HepG2 (cell line): ENCODE results near the gene HAUS5. TPM values are rescaled to one million over a fixed set of nuclear protein-coding genes. Genes with fewer than 3 reads are reported as not detected.

Experiments used
- ATAC-seq: fragments of 200-7000 bp; cut with Tn5 transposase; 3 replicates; pipeline ENCODE4 v1.9.1; 2020; ENCODE audit warnings: mild to moderate bottlenecking, moderate library complexity
- BruUV-seq: library from RNA; stranded (reverse); fragments of 400-500 nt; replicated peaks from 2 replicates; lab custom pipeline; 2021; lab: Mats Ljungman, UMichigan
- CTCF ChIA-PET: fragments of 300-600 bp; formaldehyde crosslinking; extraction: SDS; loops from one replicate; lab custom pipeline; 2021; ENCODE audit warnings: low total read pairs, inconsistent platforms, low intra/inter-chr PET ratio; lab: Yijun Ruan, JAX
- POLR2A ChIA-PET: fragments of 350-600 bp; sonication (Branson Sonifier 250); formaldehyde crosslinking; loops from one replicate; lab custom pipeline; 2020; ENCODE audit warnings: antibody characterized with exemption, inconsistent platforms; lab: Yijun Ruan, JAX
- DNase-seq: peaks from one replicate; pipeline ENCODE4 v3.0.0-alpha.2; 2015; ENCODE audit warnings: low spot score
- FAIRE-seq: peaks from 3 replicates; lab custom pipeline; 2011; peaks lifted over from hg19 to GRCh38; lab: Jason Lieb, UNC
- H2AFZ ChIP-seq: one replicate; pipeline ENCODE4 v1.6.1; 2011; ENCODE audit warnings: low read length, inconsistent platforms
- H3K27ac ChIP-seq: fragments of 300-600 bp; 3 replicates; pipeline ENCODE4 v1.8.0; 2011; ENCODE audit warnings: mixed run types, mild to moderate bottlenecking, mixed read lengths, low read length, inconsistent platforms; ENCODE audit not compliant: insufficient read depth; ENCODE audit errors: extremely low read length
- H3K27me3 ChIP-seq, 2 experiments: fragments of 200-600 bp in 1 of 2; 2 replicates in 1 of 2; 3 replicates in 1 of 2; pipeline versions ENCODE4 v1.6.0 to v1.8.0; 2011; ENCODE audit warnings: low read length in 2 of 2, mild to moderate bottlenecking in 2 of 2, moderate library complexity in 2 of 2, inconsistent platforms in 1 of 2; ENCODE audit not compliant: insufficient read depth in 2 of 2, control insufficient read depth in 1 of 2
- H3K36me3 ChIP-seq, 2 experiments: fragments of 200-600 bp in 1 of 2; replicated peaks in 1 of 2; 2 replicates in 1 of 2; 3 replicates in 1 of 2; pipeline versions ENCODE4 v1.5.1 to v1.8.0; 2011; ENCODE audit warnings: low read length in 2 of 2, inconsistent platforms in 1 of 2; ENCODE audit not compliant: insufficient read depth in 2 of 2, control insufficient read depth in 1 of 2
- H3K4me1 ChIP-seq: 2 replicates; pipeline ENCODE4 v1.5.1; 2012; ENCODE audit warnings: low read length, inconsistent platforms; ENCODE audit not compliant: insufficient read depth
- H3K4me2 ChIP-seq: 2 replicates; pipeline ENCODE4 v1.6.0; 2011; ENCODE audit warnings: low read depth, low read length, inconsistent platforms
- H3K4me3 ChIP-seq, 3 experiments: fragments of 200-600 bp in 1 of 3; sonication (generic), shearing (Covaris generic) in 1 of 3; replicated peaks in 1 of 3; 2 replicates each; pipeline ENCODE4 v1.5.1; 2011 to 2016; ENCODE audit warnings: low read length in 3 of 3, inconsistent platforms in 2 of 3, low read depth in 2 of 3, mild to moderate bottlenecking in 2 of 3, control low read depth in 1 of 3, mixed read lengths in 1 of 3; ENCODE audit not compliant: insufficient read depth in 1 of 3
- H3K79me2 ChIP-seq: one replicate; pipeline ENCODE4 v1.6.1; 2011; ENCODE audit warnings: low read length, inconsistent platforms; ENCODE audit not compliant: insufficient read depth
- H3K9ac ChIP-seq: 2 replicates; pipeline ENCODE4 v1.6.0; 2011; ENCODE audit warnings: mild to moderate bottlenecking, low read depth, low read length, inconsistent platforms; ENCODE audit not compliant: insufficient read depth
- H3K9me3 ChIP-seq: 2 replicates; pipeline ENCODE4 v1.5.1; 2012; ENCODE audit warnings: mild to moderate bottlenecking, low read length
- H4K20me1 ChIP-seq: 2 replicates; pipeline ENCODE4 v1.6.0; 2011; ENCODE audit warnings: inconsistent platforms, mild to moderate bottlenecking, low read length, moderate library complexity; ENCODE audit not compliant: insufficient read depth
- FOXO1 ChIP-seq: sonication (generic); formaldehyde crosslinking; IDR thresholded peaks from 2 replicates; pipeline ENCODE4 v1.4.0; 2020; ENCODE audit warnings: missing genetic modification reagents
- GPN1 ChIP-seq: sonication (generic); formaldehyde crosslinking; IDR thresholded peaks from 2 replicates; pipeline ENCODE4 v1.5.1; 2020; ENCODE audit warnings: missing genetic modification reagents, borderline replicate concordance
- JUN ChIP-seq: sonication (generic); formaldehyde crosslinking; IDR thresholded peaks from 2 replicates; pipeline ENCODE4 v1.4.0; 2020; ENCODE audit warnings: mild to moderate bottlenecking, missing genetic modification reagents
- NFYB ChIP-seq: sonication (generic); formaldehyde crosslinking; IDR thresholded peaks from 2 replicates; pipeline ENCODE4 v1.4.0; 2020; ENCODE audit warnings: missing genetic modification reagents
- SUZ12 ChIP-seq: fragments of 150-350 bp; IDR thresholded peaks from 2 replicates; pipeline ENCODE4 v1.6.1; 2014; ENCODE audit warnings: low read depth, low read length
- ZFP36L1 ChIP-seq: sonication (generic); formaldehyde crosslinking; IDR thresholded peaks from 2 replicates; pipeline ENCODE4 v1.8.0; 2022; ENCODE audit warnings: mild to moderate bottlenecking, missing genetic modification reagents, moderate library complexity
- ZNF24 ChIP-seq: fragments of 450-650 bp; IDR thresholded peaks from 2 replicates; pipeline ENCODE4 v1.6.1; 2017; ENCODE audit warnings: antibody characterized with exemption, mild to moderate bottlenecking
- ZNF841 ChIP-seq: sonication (generic); formaldehyde crosslinking; IDR thresholded peaks from 2 replicates; pipeline ENCODE4 v1.8.1; 2023; ENCODE audit warnings: missing genetic modification reagents, borderline replicate concordance
- WGBS: methylation state at CpG from one replicate; pipeline ENCODE4 v1.1.6; 2017; ENCODE audit warnings: low lambda C conversion rate; 5-methylcytosine and 5-hydroxymethylcytosine counted together
- in situ Hi-C: cut with HindIII; loops from 2 replicates; pipeline ENCODE4 v1.10.0; 2017; ENCODE audit warnings: low pct_unique_long_range_greater_than_20kb; ENCODE audit not compliant: extremely low pct_ligation_motif_present
- intact Hi-C: fragments of 100-400 bp; cut with micrococcal nuclease; formaldehyde crosslinking; loops from one replicate; pipeline ENCODE4 v1.10.0; 2022; ENCODE audit not compliant: unreplicated experiment
- polyA plus RNA-seq, 8 experiments: library from polyadenylated mRNA; depleted of rRNA in 3 of 8; stranded (reverse) in 7 of 8; unstranded in 1 of 8; fragments of >200 nt; fragmentation: Illumina TruSeq in 4 of 8; extraction: Trizol in 4 of 8; gene quantifications; 2 replicates each; pipeline versions ENCODE4 v1.2.1 to v1.2.3, GENCODE V29; 2011 to 2016; ENCODE audit warnings: low read depth in 4 of 8, missing spikeins in 1 of 8, mixed read lengths in 1 of 8; ENCODE audit not compliant: insufficient read depth in 1 of 8
- total RNA-seq, 5 experiments: library from RNA; depleted of rRNA; stranded (reverse); fragments of >200 nt; fragmentation: Illumina TruSeq; extraction: Trizol; gene quantifications; 2 replicates each; pipeline ENCODE4 v1.2.3, GENCODE V29; 2016; ENCODE audit warnings: low read depth in 1 of 5
- TF ChIP-seq, protein P1 (sequence below): IDR thresholded peaks from 2 replicates; pipeline ENCODE4 v1.6.1; 2012; ENCODE audit warnings: low read length, improper control_type of control experiment
- TF ChIP-seq, protein P2 (sequence below): sonication (generic); formaldehyde crosslinking; IDR thresholded peaks from 2 replicates; pipeline ENCODE4 v1.4.0; 2020; ENCODE audit warnings: mild to moderate bottlenecking, missing genetic modification reagents, borderline replicate concordance
- TF ChIP-seq, protein P3 (sequence below): sonication (generic); formaldehyde crosslinking; IDR thresholded peaks from 2 replicates; pipeline ENCODE4 v1.4.0; 2020; ENCODE audit warnings: missing genetic modification reagents
- TF ChIP-seq, protein P4 (sequence below): IDR thresholded peaks from 2 replicates; pipeline ENCODE4 v1.6.1; 2016; ENCODE audit warnings: mild to moderate bottlenecking
- TF ChIP-seq, protein P5 (sequence below): sonication (generic); formaldehyde crosslinking; IDR thresholded peaks from 2 replicates; pipeline ENCODE4 v1.5.1; 2020; ENCODE audit warnings: missing genetic modification reagents, mild to moderate bottlenecking, borderline replicate concordance

HAUS5 gene
- total and polyA plus RNA-seq, 2 of the 13 experiments (the other 11 are each of a cell fraction or from before 2014, with no cell fraction given), result 10.3 to 17.7 TPM

DNA sequence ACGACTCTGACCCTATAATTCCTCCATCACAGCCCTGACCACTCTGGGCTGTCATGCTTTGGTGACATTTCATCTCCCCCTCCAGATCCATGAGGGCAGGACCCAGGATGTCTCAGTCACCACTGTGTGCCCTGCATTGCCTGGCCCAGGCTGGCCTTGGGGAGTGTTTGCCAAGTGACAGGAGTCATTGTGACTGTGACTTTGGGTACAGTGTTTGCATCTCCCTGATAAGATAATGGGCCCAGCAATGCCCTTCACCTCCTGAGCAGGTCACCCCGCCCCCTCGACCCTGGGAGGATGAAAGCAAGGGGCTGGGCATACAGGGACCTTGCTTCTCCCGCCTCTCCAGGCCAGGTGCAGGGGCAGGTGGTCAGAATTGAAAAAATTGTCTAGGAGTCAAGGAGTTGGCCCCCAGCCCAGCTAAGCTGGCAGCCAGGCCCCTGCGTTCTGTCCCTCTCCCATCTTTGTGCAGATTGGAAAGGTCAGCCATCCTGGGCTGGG lies 43.2 kb upstream of the HAUS5 start:
- Histone ChIP-seq H3K27me3 (no peaks in the 10 kb centered on the region), H3K36me3 (no peaks in the 10 kb centered on the region), H3K79me2 (no peaks in the 10 kb centered on the region), H3K4me3 (no peak overlapping the region), H3K27ac (peak overlapping the region; percentile 5), H3K4me1 (peaks cover 55% of the 10 kb centered on the region), H3K9me3 (no peaks in the 10 kb centered on the region), H2AFZ (no peak overlapping the region), H3K4me2 (peak overlapping the region; percentile 28), H4K20me1 (no peaks in the 10 kb centered on the region), H3K9ac (no peak overlapping the region)
- intact Hi-C loops, result no loop called here
- CTCF ChIA-PET, result no interaction called here
- peak; percentile 91 for DNase-seq
- peak; percentile 87 for FAIRE-seq
- in situ Hi-C loops, result no loop called here
- peak; percentile 91 for ATAC-seq
- BruUV-seq, result no TSS peak
- WGBS, result 3% methylated on average over 4 of the region's 5 CpGs
- POLR2A ChIA-PET, result no interaction called here
- TF ChIP-seq JUN (0 out of 2 replicates have a peak, but pooled peaks have one; percentile 29), NFYB (no peak), ZNF841 (CRISPR knock-in tag) (no peak), ZFP36L1 (CRISPR knock-in tag) (no peak), SUZ12 (no peak), GPN1 (CRISPR knock-in tag) (no peak), ZNF24 (no peak), FOXO1 (CRISPR knock-in tag) (peak; percentile 85)
- TF ChIP-seq, protein P1, sequence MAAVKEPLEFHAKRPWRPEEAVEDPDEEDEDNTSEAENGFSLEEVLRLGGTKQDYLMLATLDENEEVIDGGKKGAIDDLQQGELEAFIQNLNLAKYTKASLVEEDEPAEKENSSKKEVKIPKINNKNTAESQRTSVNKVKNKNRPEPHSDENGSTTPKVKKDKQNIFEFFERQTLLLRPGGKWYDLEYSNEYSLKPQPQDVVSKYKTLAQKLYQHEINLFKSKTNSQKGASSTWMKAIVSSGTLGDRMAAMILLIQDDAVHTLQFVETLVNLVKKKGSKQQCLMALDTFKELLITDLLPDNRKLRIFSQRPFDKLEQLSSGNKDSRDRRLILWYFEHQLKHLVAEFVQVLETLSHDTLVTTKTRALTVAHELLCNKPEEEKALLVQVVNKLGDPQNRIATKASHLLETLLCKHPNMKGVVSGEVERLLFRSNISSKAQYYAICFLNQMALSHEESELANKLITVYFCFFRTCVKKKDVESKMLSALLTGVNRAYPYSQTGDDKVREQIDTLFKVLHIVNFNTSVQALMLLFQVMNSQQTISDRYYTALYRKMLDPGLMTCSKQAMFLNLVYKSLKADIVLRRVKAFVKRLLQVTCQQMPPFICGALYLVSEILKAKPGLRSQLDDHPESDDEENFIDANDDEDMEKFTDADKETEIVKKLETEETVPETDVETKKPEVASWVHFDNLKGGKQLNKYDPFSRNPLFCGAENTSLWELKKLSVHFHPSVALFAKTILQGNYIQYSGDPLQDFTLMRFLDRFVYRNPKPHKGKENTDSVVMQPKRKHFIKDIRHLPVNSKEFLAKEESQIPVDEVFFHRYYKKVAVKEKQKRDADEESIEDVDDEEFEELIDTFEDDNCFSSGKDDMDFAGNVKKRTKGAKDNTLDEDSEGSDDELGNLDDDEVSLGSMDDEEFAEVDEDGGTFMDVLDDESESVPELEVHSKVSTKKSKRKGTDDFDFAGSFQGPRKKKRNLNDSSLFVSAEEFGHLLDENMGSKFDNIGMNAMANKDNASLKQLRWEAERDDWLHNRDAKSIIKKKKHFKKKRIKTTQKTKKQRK, result no peak
- TF ChIP-seq, protein P2, sequence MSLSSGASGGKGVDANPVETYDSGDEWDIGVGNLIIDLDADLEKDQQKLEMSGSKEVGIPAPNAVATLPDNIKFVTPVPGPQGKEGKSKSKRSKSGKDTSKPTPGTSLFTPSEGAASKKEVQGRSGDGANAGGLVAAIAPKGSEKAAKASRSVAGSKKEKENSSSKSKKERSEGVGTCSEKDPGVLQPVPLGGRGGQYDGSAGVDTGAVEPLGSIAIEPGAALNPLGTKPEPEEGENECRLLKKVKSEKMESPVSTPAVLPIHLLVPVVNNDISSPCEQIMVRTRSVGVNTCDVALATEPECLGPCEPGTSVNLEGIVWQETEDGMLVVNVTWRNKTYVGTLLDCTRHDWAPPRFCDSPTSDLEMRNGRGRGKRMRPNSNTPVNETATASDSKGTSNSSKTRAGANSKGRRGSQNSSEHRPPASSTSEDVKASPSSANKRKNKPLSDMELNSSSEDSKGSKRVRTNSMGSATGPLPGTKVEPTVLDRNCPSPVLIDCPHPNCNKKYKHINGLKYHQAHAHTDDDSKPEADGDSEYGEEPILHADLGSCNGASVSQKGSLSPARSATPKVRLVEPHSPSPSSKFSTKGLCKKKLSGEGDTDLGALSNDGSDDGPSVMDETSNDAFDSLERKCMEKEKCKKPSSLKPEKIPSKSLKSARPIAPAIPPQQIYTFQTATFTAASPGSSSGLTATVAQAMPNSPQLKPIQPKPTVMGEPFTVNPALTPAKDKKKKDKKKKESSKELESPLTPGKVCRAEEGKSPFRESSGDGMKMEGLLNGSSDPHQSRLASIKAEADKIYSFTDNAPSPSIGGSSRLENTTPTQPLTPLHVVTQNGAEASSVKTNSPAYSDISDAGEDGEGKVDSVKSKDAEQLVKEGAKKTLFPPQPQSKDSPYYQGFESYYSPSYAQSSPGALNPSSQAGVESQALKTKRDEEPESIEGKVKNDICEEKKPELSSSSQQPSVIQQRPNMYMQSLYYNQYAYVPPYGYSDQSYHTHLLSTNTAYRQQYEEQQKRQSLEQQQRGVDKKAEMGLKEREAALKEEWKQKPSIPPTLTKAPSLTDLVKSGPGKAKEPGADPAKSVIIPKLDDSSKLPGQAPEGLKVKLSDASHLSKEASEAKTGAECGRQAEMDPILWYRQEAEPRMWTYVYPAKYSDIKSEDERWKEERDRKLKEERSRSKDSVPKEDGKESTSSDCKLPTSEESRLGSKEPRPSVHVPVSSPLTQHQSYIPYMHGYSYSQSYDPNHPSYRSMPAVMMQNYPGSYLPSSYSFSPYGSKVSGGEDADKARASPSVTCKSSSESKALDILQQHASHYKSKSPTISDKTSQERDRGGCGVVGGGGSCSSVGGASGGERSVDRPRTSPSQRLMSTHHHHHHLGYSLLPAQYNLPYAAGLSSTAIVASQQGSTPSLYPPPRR (CRISPR knock-in tag), result peak; percentile 89
- TF ChIP-seq, protein P3, sequence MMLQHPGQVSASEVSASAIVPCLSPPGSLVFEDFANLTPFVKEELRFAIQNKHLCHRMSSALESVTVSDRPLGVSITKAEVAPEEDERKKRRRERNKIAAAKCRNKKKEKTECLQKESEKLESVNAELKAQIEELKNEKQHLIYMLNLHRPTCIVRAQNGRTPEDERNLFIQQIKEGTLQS (CRISPR knock-in tag), result peak; percentile 61; the same call in 1 of the 2 replicates
- TF ChIP-seq, protein P4, sequence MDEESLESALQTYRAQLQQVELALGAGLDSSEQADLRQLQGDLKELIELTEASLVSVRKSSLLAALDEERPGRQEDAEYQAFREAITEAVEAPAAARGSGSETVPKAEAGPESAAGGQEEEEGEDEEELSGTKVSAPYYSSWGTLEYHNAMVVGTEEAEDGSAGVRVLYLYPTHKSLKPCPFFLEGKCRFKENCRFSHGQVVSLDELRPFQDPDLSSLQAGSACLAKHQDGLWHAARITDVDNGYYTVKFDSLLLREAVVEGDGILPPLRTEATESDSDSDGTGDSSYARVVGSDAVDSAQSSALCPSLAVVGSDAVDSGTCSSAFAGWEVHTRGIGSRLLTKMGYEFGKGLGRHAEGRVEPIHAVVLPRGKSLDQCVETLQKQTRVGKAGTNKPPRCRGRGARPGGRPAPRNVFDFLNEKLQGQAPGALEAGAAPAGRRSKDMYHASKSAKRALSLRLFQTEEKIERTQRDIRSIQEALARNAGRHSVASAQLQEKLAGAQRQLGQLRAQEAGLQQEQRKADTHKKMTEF, result peak; percentile 38; the same call in 1 of the 2 replicates
- TF ChIP-seq, protein P5, sequence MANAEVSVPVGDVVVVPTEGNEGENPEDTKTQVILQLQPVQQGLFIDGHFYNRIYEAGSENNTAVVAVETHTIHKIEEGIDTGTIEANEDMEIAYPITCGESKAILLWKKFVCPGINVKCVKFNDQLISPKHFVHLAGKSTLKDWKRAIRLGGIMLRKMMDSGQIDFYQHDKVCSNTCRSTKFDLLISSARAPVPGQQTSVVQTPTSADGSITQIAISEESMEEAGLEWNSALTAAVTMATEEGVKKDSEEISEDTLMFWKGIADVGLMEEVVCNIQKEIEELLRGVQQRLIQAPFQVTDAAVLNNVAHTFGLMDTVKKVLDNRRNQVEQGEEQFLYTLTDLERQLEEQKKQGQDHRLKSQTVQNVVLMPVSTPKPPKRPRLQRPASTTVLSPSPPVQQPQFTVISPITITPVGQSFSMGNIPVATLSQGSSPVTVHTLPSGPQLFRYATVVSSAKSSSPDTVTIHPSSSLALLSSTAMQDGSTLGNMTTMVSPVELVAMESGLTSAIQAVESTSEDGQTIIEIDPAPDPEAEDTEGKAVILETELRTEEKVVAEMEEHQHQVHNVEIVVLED (CRISPR knock-in tag), result peak; percentile 21; the same call in 1 of the 2 replicates
